Head of caudate nucleus (tissue), 42 donors: ENCODE measurements around the gene FCHSD2.
"Not testable (repeated sequence)": the region's sequence is repeated elsewhere in the genome, so short reads cannot be mapped to it uniquely, and the experiment has no call there.

ENCODE experiments used
- DNase-seq, 42 donors: peaks; one replicate each; pipeline versions ENCODE4 v3.0.0 to v3.0.0-alpha.2; 2020 to 2021; ENCODE audit warnings: mixed read lengths in 7 of 42
- intact Hi-C: fragments of 100-400 bp; cut with DNase I; formaldehyde crosslinking; loops from one replicate; pipeline ENCODE4 v1.15.0; 2022

Gene FCHSD2

DNA sequence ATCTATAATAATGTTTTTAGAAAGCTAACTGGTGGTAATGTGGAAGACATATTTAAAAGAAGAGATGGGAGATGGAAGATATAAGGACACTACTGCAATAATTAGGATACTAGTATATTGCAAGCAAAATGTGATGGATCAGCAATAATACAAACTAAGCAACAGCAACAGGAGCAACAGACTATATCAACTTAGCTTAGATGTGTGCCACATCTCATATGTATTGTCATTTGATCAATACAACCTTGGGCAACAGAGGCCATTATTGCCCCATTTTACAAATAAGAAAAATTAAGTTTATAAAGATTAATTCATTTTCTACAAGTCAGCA is 4.2 kb downstream of the FCHSD2 start:
- DNase-seq, result peak in 1 of 42 donors; percentile 4
- intact Hi-C loops, result no loop called here

DNA sequence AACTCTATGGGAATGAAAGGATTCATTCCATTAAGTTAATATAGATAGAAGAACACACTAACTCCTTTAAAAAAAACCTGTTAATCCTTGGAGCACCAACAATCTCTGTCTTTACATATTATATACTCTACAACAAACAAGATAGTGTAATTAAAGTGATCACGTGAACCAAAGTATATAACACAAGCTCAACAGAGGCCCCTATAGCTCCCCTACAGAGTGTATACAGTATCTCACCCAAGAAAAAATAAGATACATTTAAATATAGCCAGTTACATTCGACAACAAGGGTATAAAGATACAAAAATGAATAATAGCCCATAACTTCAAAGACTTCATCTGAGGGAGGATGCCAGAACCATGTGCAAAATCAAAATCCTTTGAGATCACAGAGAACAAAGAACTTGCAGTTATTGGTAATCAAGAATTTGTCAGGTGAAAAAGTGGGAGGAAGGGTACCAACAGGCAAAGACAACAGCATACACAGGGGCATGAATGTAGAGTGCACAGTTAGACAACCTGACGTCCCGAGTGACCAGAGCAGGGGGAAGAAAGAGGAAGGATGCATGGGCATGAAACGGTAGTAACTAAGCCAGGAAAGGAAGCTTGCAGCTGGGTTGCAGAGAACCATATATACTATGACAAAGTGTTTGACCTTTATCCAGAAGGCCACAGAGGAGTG is 4.7 kb downstream of the FCHSD2 start:
- DNase-seq, result peak in 2 of 42 donors; percentile 36 to 46
- intact Hi-C loops, result no loop called here

DNA sequence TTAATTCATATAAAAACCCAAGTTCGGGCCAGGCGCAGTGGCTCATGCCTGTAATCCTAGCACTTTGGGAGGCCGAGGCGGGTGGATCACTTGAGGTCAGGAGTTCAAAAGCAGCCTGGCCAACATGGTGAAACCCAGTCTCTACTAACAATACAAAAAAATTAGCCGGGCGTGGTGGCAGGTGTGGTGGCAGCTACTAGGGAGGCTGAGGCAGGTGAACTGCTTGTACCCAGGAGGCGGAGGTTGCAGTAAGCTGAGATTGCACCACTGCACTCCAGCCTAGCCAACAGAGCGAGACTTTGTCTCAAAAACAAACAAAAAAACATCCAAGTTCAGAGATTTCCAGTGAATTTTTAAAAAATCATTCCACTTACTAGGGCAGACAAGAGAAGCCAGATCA is 5.4 kb downstream of the FCHSD2 start:
- intact Hi-C loops, result not testable (repeated sequence)
- DNase-seq, result peak in 1 of 42 donors; percentile 32

DNA sequence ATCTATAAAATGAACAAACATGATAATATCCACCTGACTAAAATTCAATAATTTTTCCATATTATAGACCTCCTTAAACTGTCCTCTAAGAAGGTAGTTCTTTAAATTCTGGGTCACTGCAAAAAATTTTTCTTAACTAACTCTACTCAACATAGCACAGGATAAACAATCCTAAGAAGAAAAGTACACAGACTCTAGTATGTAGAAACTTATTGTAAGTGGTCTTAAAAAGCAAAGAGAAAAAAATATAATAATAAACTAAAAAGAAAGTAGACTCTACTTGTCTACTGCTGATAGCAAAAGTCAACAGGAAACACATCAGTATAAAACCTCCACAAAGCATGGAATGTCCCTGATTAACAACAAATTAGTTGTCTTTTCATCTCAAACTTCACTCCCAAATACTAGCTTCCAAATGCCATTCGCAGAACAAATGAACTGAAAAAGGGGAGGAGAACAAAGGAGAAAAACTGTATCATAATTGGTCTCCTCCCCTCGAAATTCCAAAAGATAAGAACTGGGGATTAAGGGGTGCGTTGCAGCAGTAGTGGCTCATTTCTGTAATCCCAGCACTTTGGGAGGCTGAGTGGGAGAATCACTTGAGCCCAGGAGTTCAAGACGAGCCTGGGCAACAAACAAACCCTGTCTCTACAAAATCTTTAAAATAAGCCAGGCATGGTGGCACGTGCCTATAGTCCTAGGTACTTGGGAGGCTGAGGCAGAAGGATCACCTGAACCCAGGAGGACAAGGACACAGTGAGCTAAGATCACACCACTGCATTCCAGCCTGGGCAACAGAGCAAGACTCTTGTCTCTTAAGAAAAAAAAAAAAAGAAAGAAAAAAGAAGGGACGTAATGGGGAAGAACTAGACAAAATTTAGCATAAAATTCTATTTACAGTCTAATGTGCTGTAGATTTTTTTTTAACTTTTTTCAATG is 6.5 kb downstream of the FCHSD2 start:
- peak in 2 of 42 donors; percentile 5 to 33 for DNase-seq
- intact Hi-C loops, result no loop called here

DNA sequence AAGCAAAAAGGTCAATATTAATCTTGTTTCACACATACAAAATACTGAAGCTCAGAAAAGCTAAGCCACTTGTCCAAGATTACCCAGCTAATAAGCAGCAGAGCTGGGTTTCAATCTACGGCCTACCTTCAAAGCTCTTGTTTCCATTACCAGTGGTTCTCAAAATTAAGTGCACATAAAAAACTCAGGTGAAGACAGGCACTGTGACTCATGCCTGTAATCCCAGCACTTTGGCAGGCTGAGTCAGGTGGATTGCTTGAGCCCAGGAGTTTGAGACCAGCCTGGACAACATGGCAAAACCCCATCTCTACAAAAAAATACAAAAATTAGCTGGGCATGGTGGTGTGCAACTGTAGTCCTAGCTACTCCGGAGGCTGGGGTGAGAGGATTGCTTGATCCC is 9.8 kb downstream of the FCHSD2 start:
- intact Hi-C loops, result not testable (repeated sequence)

DNA sequence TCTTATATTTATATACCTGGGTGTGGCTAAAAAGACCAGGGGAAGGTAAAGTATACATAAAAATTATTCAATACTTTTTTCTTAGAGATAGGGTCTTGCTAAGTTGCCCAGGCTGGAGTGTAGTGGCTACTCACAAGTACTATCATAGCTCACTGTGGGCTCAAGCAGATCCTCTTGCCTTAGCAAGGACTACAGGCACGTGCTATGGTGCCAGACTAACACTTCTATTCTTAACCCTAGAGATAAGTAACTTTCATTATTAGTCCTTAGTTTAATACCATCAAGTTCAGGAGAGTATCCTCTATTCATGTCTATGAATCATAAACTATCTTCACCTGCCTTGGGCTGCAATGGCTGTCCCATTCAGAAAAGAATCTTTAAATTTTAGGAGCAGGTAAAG is 11.9 kb downstream of the FCHSD2 start:
- DNase-seq, result no peak
- intact Hi-C loops, result no loop called here

More for the DNA sequence above, 9.8 kb downstream of the FCHSD2 start:
- DNase-seq, result not testable (repeated sequence)

DNA sequence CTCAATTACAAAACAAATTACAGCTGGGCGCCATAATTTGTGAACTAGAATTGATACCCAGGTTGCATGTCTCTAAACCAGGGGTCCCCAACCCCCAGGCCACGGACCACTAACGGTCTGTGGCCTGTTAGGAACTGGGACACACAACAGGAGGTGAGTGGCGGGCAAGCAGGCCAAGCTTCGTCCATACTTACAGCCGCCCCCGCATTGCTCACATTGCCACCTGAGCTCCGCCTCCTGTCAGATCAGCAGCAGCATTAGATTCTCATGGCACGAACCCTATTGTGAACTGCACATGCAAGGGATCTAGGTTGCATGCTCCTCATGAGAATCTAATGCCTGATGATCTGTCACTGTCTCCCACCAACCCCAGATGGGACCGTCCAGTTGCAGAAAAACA is 12.9 kb downstream of the FCHSD2 start:
- no peak for DNase-seq

DNA sequence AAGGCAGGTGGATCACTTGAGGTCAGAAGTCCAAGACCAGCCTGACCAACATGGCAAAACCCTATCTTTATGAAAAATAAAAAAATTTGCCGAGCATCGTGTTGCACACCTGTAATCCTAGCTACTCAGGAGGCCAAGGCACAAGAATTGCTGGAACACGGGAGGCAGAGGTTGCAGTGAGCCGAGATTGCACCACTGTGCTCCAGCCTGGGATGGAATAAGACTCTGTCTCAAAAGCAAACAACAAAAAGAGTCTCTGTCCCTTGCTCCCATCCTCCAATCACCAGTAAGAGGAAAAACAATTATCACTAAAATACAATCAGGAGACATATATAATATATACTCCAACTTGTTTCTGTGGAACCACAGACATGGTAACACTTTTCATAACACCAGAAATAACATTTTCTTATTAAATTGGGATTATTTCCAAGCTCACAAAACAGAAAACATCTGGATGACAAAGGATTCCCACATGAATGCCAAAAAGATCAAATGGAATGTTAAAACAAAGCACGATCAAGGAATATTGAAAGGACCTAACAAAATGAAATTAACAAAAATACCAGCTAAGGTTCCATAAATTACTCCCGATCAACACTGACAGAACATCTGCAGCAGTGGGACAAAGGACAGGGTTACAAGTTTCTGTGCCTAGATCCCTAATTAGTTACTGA is 15.2 kb downstream of the FCHSD2 start:
- DNase-seq, result peak in 6 of 42 donors; percentile 19 to 57 (median 38)
- intact Hi-C loops, result no loop called here

More for the DNA sequence above, 12.9 kb downstream of the FCHSD2 start:
- intact Hi-C loops, result no loop called here

DNA sequence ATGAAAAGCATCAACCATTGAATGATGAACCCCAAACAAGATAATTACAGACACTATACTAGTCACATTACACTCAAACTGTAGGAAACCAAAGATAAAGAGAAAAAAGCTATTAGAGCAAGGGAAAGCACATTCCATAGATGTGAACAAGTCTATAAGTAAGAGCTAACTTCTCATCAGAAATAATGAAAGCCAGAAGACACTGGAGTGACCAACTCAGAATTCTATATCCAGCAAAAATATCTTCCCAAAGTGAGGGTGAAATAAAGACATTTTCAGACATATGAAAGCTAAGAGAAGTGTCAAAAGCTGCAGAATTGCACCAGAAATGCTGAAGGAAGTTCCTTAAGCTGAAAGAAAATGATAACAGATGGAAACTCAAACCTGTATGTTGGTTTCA is 17.3 kb downstream of the FCHSD2 start:
- intact Hi-C loops, result no loop called here
- no peak for DNase-seq

DNA sequence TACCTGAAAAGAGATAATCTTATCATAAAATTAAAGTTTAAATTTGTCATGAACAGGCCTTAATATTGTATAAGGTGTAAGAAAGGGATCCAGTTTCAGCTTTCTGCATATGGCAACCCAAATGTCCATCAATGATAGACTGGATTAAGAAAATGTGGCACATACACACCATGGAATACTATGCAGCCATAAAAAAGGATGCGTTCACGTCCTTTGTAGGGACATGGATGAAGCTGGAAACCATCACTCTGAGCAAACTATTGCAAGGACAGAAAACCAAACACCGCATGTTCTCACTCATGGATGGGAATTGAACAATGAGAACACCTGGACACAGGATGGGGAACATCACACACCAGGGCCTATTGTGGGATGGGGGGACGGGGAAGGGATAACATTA is 18.2 kb downstream of the FCHSD2 start:
- intact Hi-C loops, DNase-seq: not testable (repeated sequence)

DNA sequence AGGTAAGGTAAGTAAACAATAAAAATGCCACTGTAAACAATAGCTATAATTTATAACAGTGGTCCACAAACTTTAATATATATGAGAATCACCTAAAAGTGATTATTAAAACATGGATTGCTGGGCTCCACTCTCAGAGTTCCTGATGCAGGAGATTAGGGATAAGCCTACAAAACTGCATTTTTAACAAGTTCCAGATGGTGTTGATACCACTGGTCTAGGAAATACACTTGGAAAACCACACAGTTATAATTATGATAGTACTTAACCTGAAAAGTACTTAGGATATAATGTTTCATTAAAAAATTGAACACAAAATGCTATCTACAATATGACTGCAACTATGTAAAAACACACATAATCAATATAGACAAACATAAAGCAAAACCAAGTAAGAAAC is 20.4 kb downstream of the FCHSD2 start:
- intact Hi-C loops, result no loop called here
- no peak for DNase-seq

DNA sequence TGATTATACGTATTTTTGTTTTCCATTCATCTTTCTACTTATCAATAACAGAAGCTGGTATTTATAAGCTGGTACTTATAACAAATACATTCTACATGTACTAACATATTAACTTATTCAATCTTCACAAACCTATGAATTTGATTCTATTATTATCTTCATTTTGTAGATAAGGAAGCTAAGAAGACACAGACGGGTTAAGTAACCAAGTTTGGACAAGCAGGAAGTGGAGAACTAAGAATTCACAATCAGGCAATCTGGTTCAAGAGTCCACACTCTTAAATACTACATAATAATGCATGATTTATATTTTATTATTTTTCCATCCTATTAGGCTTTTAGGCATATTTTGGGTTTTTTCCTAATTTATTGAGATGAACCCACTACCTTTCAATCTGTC is 25.0 kb downstream of the FCHSD2 start:
- no peak for DNase-seq
- intact Hi-C loops, result no loop called here

DNA sequence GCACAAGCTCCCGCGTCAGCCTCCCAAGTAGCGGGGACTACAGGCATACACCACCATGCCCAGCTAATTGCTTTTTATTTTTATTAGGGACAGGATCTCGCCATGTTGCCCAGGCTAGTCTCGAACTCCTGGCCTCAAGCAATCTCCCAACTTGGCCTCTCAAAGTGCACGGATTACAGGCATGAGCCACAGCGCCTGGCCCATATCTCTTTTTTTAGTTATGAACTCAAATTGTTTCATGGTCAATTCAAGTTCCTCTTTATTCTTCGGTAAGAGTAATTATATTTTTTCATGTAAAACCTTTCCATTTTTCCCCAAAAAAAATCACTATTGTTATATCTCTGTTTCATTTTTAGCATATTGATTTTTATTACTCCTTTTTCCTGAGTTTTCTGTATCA is 25.5 kb downstream of the FCHSD2 start:
- no peak for DNase-seq
- intact Hi-C loops, result no loop called here

DNA sequence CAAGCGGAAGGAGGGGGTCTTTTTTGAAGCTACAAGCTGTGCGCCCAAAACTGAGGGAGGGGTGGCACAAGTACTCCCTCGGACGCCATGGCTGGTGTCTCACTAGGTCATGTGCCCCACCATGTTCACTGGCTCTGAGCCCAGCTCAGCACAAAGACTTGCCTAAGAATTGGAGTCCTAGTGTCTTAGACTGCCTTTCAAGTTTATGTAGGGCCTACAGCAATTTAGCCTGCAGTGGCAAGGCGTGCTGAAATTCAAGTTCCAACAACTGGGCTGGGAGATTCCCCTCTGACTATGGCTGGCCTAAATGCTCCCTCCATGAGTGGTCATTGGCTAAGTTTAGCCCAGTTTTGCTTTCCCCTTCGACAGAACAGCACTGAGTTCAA is 27.3 kb downstream of the FCHSD2 start:
- intact Hi-C loops, result no loop called here
- DNase-seq, result no peak

DNA sequence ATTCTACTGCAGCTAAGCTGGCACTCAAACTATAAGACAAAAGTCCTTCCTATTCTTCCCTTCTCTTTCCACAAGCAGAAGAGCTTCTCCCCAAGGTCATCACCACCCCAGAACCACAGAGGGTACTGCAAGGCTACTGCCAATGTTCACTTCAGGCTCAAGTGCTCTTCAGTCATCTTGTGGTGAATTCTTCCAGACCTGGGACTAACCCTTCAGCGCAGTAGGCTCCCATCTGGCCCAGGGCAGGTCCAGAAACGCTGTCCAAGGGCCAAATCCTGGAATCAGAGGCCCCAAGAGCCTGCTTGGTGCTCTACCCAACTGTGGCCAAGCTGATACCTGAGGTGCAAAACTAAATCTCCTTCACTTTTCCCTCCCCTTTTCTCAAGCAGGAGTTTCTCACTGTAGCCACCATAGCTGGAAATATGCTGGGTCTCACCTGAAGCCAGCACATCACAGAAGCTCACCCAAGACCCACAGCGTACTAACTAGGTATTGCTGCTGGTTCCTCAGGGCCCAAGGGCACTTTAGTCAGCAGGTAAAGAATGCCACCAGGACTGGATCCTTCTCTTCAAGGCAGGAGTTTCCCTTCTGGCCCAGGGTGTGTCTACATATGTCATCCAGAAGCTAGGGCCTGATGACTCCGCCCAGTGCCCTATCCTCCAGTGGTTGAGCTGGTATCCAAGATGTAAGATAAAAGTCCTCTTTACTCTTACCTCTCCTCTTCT is 27.8 kb downstream of the FCHSD2 start:
- intact Hi-C loops, result no loop called here
- DNase-seq, result no peak

DNA sequence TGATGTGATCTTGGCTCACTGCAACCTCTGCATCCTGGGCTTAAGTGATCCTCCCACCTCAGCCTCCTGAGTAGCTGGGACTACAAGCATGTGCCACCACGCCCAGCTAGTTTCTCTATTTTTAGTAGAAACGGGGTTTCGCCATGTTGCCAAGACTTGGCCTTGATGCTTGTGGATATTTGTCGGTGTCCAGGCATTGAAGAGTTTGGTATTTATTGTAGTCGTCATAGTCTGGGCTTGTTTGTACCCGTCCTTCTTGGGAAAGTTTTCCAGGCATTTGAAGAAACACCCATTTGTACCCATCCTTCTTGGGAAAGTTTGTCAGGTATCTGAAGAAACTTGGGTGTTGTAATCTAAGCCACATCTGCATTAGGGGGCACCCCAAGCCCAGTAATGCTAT is 28.7 kb downstream of the FCHSD2 start:
- intact Hi-C loops, result no loop called here
- DNase-seq, result no peak

DNA sequence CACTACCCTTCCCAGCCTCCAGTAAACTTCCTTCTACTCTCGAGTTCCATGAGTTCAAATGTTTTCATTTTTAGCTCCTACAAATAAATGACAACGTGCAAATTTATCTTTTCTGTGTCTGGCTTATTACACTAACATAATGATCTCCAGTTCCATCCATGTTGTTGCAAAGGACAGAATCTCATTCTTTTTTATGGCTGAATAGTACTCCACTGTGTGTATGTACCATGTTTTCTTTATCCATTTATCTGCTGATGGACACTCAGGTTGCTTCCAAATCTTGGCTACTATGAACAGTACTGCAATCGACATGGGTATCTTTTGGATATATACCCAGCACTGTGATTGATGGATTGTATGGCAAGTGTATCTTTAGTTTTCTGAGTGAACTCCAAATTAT is 34.5 kb downstream of the FCHSD2 start:
- intact Hi-C loops, result no loop called here
- no peak for DNase-seq

DNA sequence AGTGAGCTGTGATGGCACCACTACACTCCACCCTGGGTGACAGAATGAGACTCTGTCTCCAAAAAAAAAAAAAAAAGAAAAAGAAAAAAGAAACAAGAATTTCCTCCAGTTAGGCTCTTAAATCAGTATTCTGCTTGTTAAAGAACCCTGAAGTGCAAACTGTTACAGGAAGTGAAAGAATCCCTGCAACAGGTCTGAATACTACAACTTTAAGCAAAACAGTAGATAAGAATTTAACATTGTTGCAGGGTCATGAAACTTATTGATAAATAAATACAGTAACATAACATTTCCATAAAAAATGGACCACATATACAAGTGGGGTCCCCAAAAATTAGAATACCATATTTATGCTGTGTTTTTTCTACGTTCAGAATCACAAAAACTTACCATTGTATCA is 35.8 kb downstream of the FCHSD2 start:
- no peak for DNase-seq
- intact Hi-C loops, result no loop called here

DNA sequence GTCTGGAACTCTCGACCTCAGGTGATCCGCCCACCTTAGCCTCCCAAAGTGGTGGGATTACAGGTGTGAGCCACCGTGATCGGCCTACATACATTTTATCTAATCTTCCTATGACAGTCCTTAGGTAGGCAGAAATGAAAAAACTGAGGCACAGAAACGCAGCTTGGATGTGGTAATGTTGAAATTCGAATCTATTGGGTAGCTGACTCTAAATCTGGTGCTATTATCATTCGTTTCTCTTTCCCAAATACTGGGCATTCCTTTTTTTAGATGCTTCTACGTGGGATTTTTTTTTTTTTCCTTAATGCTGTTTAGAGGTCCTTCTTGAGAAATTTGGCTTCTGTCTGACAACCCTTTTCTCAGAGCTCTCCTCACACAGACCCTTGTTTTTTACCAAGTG is 41.5 kb downstream of the FCHSD2 start:
- intact Hi-C loops, result no loop called here
- DNase-seq, result no peak
